ENCODE data around the gene NCBP3.

Gene NCBP3

GRCh38 chr17:3835410-3836229, 10.4 kb downstream of the NCBP3 start:
- Histone ChIP-seq H3K23ac (ENCODE audit: low read depth, low read length, poor library complexity) (no peak overlapping the region), H3K9ac (ENCODE audit: low read depth, low read length, poor library complexity) (no peak overlapping the region), H3K27ac (replicated peaks; ENCODE audit: low read length) (no peak overlapping the region), H2BK15ac (ENCODE audit: low read length) (no peak overlapping the region), H3K18ac (ENCODE audit: low read length) (no peak overlapping the region), H3K14ac (ENCODE audit: low read length) (no peak overlapping the region), H2BK120ac (ENCODE audit: low read depth, low read length) (no peak overlapping the region), H4K8ac (ENCODE audit: low read depth, low read length) (no peak overlapping the region), H3K4me1 (ENCODE audit: control insufficient read depth in 2 of 2, insufficient read depth in 1 of 2, low read depth in 1 of 2, low read length in 2 of 2) (no peaks in the 10 kb centered on the region), H3K9me3 (replicated peaks in 1 of 2; ENCODE audit: control insufficient read depth in 2 of 2, insufficient read depth in 1 of 2, low read depth in 1 of 2, low read length in 2 of 2) (no peaks in the 10 kb centered on the region), H2BK12ac (ENCODE audit: low read length) (no peak overlapping the region), H4K91ac (ENCODE audit: low read depth, low read length, poor library complexity) (no peak overlapping the region), H3K4me3 (ENCODE audit: low read length in 2 of 2) (no peak overlapping the region), H2BK5ac (ENCODE audit: low read length) (no peak overlapping the region), H3K79me1 (ENCODE audit: low read depth, low read length) (no peaks in the 10 kb centered on the region), H3K36me3 (replicated peaks in 1 of 2; ENCODE audit: control insufficient read depth in 2 of 2, insufficient read depth in 2 of 2, low read length in 2 of 2) (peaks cover 26 to 78% of the 10 kb centered on the region in 2 donors), H2AFZ (ENCODE audit: low read length) (no peak overlapping the region), H3K4me2 (ENCODE audit: insufficient read depth, low read length, poor library complexity, severe bottlenecking) (no peak overlapping the region), H3K4ac (ENCODE audit: low read length) (no peak overlapping the region), H2AK5ac (ENCODE audit: low read depth, low read length) (no peak overlapping the region), H3K27me3 (ENCODE audit: control insufficient read depth in 3 of 3, insufficient read depth in 3 of 3, low read depth in 1 of 3, low read length in 3 of 3) (no peaks in the 10 kb centered on the region)
- no CpG with 5 or more reads among the region's 14 CpGs for WGBS, 2 donors (ENCODE audit: extremely low coverage in 2 of 2, insufficient read length in 2 of 2, insufficient replicate concordance in 1 of 2)
- DNase-seq (ENCODE audit: low spot score): no peak

- no peak overlapping the region for H4K8ac ChIP-seq (ENCODE audit: low read depth, low read length)
- no peak overlapping the region for H3K4me3 ChIP-seq (ENCODE audit: low read length in 2 of 2)
- H3K9ac ChIP-seq (ENCODE audit: low read depth, low read length, poor library complexity): no peak overlapping the region
- no peaks in the 10 kb centered on the region for H3K4me1 ChIP-seq (ENCODE audit: control insufficient read depth in 2 of 2, insufficient read depth in 1 of 2, low read depth in 1 of 2, low read length in 2 of 2)
- no peak overlapping the region for H3K23ac ChIP-seq (ENCODE audit: low read depth, low read length, poor library complexity)
- H2AFZ ChIP-seq (ENCODE audit: low read length): no peak overlapping the region
- no peak overlapping the region for H3K27ac ChIP-seq (replicated peaks; ENCODE audit: low read length)
- H3K4ac ChIP-seq (ENCODE audit: low read length): no peak overlapping the region
- no peak overlapping the region for H2BK15ac ChIP-seq (ENCODE audit: low read length)
- H3K14ac ChIP-seq (ENCODE audit: low read length): no peak overlapping the region
- WGBS, 2 donors (ENCODE audit: extremely low coverage in 2 of 2, insufficient read length in 2 of 2, insufficient replicate concordance in 1 of 2): no CpG with 5 or more reads among the region's 4 CpGs
- H3K18ac ChIP-seq (ENCODE audit: low read length): no peak overlapping the region
- peaks cover 23 to 78% of the 10 kb centered on the region in 2 donors for H3K36me3 ChIP-seq (replicated peaks in 1 of 2; ENCODE audit: control insufficient read depth in 2 of 2, insufficient read depth in 2 of 2, low read length in 2 of 2)
- no peak overlapping the region for H4K91ac ChIP-seq (ENCODE audit: low read depth, low read length, poor library complexity)
- H2AK5ac ChIP-seq (ENCODE audit: low read depth, low read length): no peak overlapping the region
- H3K79me1 ChIP-seq (ENCODE audit: low read depth, low read length): no peaks in the 10 kb centered on the region
- no peak overlapping the region for H2BK12ac ChIP-seq (ENCODE audit: low read length)
- H3K9me3 ChIP-seq (replicated peaks in 1 of 2; ENCODE audit: control insufficient read depth in 2 of 2, insufficient read depth in 1 of 2, low read depth in 1 of 2, low read length in 2 of 2): no peaks in the 10 kb centered on the region
- H2BK120ac ChIP-seq (ENCODE audit: low read depth, low read length): no peak overlapping the region
- no peak overlapping the region for H2BK5ac ChIP-seq (ENCODE audit: low read length)
- no peak overlapping the region for H3K4me2 ChIP-seq (ENCODE audit: insufficient read depth, low read length, poor library complexity, severe bottlenecking)
- no peaks in the 10 kb centered on the region for H3K27me3 ChIP-seq (ENCODE audit: control insufficient read depth in 3 of 3, insufficient read depth in 3 of 3, low read depth in 1 of 3, low read length in 3 of 3)
- DNase-seq (ENCODE audit: low spot score): no peak
Observed at GRCh38 chr17:3834811-3835210, 11.2 kb downstream of the NCBP3 start.

GRCh38 chr17:3828852-3829232, 17.2 kb downstream of the NCBP3 start:
- Histone ChIP-seq H3K18ac (ENCODE audit: low read length) (no peak overlapping the region), H2BK5ac (ENCODE audit: low read length) (no peak overlapping the region), H2AFZ (ENCODE audit: low read length) (no peak overlapping the region), H2BK15ac (ENCODE audit: low read length) (no peak overlapping the region), H2BK12ac (ENCODE audit: low read length) (no peak overlapping the region), H3K36me3 (replicated peaks in 1 of 2; ENCODE audit: control insufficient read depth in 2 of 2, insufficient read depth in 2 of 2, low read length in 2 of 2) (peaks cover 20 to 80% of the 10 kb centered on the region in 2 donors), H2AK5ac (ENCODE audit: low read depth, low read length) (no peak overlapping the region), H3K27me3 (ENCODE audit: control insufficient read depth in 3 of 3, insufficient read depth in 3 of 3, low read depth in 1 of 3, low read length in 3 of 3) (no peaks in the 10 kb centered on the region), H3K4me1 (ENCODE audit: control insufficient read depth in 2 of 2, insufficient read depth in 1 of 2, low read depth in 1 of 2, low read length in 2 of 2) (no peaks in the 10 kb centered on the region), H3K23ac (ENCODE audit: low read depth, low read length, poor library complexity) (no peak overlapping the region), H3K27ac (replicated peaks; ENCODE audit: low read length) (no peak overlapping the region), H4K8ac (ENCODE audit: low read depth, low read length) (no peak overlapping the region), H3K9ac (ENCODE audit: low read depth, low read length, poor library complexity) (no peak overlapping the region), H3K4ac (ENCODE audit: low read length) (no peak overlapping the region), H4K91ac (ENCODE audit: low read depth, low read length, poor library complexity) (no peak overlapping the region), H3K14ac (ENCODE audit: low read length) (no peak overlapping the region), H3K79me1 (ENCODE audit: low read depth, low read length) (no peaks in the 10 kb centered on the region), H2BK120ac (ENCODE audit: low read depth, low read length) (no peak overlapping the region), H3K4me3 (ENCODE audit: low read length in 2 of 2) (no peak overlapping the region), H3K9me3 (replicated peaks in 1 of 2; ENCODE audit: control insufficient read depth in 2 of 2, insufficient read depth in 1 of 2, low read depth in 1 of 2, low read length in 2 of 2) (no peaks in the 10 kb centered on the region), H3K4me2 (ENCODE audit: insufficient read depth, low read length, poor library complexity, severe bottlenecking) (no peak overlapping the region)
- WGBS, 2 donors (ENCODE audit: extremely low coverage in 2 of 2, insufficient read length in 2 of 2, insufficient replicate concordance in 1 of 2): no CpG with 5 or more reads among the region's 7 CpGs
- no peak for DNase-seq (ENCODE audit: low spot score)

GRCh38 chr17:3828151-3828851, 17.7 kb downstream of the NCBP3 start:
- Histone ChIP-seq H3K79me1 (ENCODE audit: low read depth, low read length) (no peaks in the 10 kb centered on the region), H3K14ac (ENCODE audit: low read length) (no peak overlapping the region), H3K36me3 (replicated peaks in 1 of 2; ENCODE audit: control insufficient read depth in 2 of 2, insufficient read depth in 2 of 2, low read length in 2 of 2) (peaks cover 24 to 80% of the 10 kb centered on the region in 2 donors), H3K4me2 (ENCODE audit: insufficient read depth, low read length, poor library complexity, severe bottlenecking) (no peak overlapping the region), H2BK12ac (ENCODE audit: low read length) (no peak overlapping the region), H4K8ac (ENCODE audit: low read depth, low read length) (no peak overlapping the region), H3K27me3 (ENCODE audit: control insufficient read depth in 3 of 3, insufficient read depth in 3 of 3, low read depth in 1 of 3, low read length in 3 of 3) (no peaks in the 10 kb centered on the region), H3K18ac (ENCODE audit: low read length) (no peak overlapping the region), H3K4me1 (ENCODE audit: control insufficient read depth in 2 of 2, insufficient read depth in 1 of 2, low read depth in 1 of 2, low read length in 2 of 2) (no peaks in the 10 kb centered on the region), H3K9ac (ENCODE audit: low read depth, low read length, poor library complexity) (no peak overlapping the region), H4K91ac (ENCODE audit: low read depth, low read length, poor library complexity) (no peak overlapping the region), H2AFZ (ENCODE audit: low read length) (no peak overlapping the region), H3K9me3 (replicated peaks in 1 of 2; ENCODE audit: control insufficient read depth in 2 of 2, insufficient read depth in 1 of 2, low read depth in 1 of 2, low read length in 2 of 2) (no peaks in the 10 kb centered on the region), H3K4me3 (ENCODE audit: low read length in 2 of 2) (no peak overlapping the region), H3K4ac (ENCODE audit: low read length) (no peak overlapping the region), H3K23ac (ENCODE audit: low read depth, low read length, poor library complexity) (no peak overlapping the region), H2AK5ac (ENCODE audit: low read depth, low read length) (no peak overlapping the region), H2BK15ac (ENCODE audit: low read length) (no peak overlapping the region), H2BK5ac (ENCODE audit: low read length) (no peak overlapping the region), H3K27ac (replicated peaks; ENCODE audit: low read length) (no peak overlapping the region), H2BK120ac (ENCODE audit: low read depth, low read length) (no peak overlapping the region)
- WGBS, 2 donors (ENCODE audit: extremely low coverage in 2 of 2, insufficient read length in 2 of 2, insufficient replicate concordance in 1 of 2): no CpG with 5 or more reads among the region's 7 CpGs
- DNase-seq (ENCODE audit: low spot score): no peak
